ENCODE measurements around the gene RPL29.

The RPL29 gene

DNA sequence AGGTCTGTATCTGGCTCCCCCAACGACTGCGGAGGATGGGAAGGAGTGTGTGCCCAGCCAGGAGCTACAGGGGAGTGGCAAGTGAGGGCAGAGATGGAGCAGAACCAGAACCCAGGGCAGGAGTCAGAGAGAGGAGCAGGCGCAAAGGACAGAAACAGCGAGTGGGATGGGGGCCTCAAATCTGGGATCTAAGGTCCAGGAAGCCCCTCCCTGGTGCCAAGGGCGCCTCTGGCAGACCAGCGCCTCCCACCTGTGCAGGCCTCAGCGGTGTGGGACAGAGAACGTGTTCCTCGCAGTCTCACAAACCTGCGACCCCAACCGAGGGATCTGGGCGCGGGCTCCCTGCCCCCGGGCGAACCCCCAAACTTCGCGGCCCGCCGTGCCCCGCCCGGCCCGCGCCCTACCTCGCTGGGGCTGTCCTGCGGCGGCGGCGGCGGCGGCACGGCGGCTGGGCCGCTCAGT, 28.7 kb downstream of the RPL29 start:
- H3K4me3 ChIP-seq (ENCODE audit: low read depth, low read length) = peak overlapping the region; percentile 62
- TF ChIP-seq, protein P1, sequence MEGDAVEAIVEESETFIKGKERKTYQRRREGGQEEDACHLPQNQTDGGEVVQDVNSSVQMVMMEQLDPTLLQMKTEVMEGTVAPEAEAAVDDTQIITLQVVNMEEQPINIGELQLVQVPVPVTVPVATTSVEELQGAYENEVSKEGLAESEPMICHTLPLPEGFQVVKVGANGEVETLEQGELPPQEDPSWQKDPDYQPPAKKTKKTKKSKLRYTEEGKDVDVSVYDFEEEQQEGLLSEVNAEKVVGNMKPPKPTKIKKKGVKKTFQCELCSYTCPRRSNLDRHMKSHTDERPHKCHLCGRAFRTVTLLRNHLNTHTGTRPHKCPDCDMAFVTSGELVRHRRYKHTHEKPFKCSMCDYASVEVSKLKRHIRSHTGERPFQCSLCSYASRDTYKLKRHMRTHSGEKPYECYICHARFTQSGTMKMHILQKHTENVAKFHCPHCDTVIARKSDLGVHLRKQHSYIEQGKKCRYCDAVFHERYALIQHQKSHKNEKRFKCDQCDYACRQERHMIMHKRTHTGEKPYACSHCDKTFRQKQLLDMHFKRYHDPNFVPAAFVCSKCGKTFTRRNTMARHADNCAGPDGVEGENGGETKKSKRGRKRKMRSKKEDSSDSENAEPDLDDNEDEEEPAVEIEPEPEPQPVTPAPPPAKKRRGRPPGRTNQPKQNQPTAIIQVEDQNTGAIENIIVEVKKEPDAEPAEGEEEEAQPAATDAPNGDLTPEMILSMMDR (IDR thresholded peaks at IDR 0.05; ENCODE audit: borderline replicate concordance, insufficient read depth, low read depth, low read length) = no peak

- H3K4me3 ChIP-seq (ENCODE audit: low read depth, low read length) = no peak overlapping the region
- TF ChIP-seq, protein P1 (IDR thresholded peaks at IDR 0.05; ENCODE audit: borderline replicate concordance, insufficient read depth, low read depth, low read length) = no peak
These were observed 29.2 kb downstream of the RPL29 start for GRCh38 chr3:51966486-51966885.

DNA sequence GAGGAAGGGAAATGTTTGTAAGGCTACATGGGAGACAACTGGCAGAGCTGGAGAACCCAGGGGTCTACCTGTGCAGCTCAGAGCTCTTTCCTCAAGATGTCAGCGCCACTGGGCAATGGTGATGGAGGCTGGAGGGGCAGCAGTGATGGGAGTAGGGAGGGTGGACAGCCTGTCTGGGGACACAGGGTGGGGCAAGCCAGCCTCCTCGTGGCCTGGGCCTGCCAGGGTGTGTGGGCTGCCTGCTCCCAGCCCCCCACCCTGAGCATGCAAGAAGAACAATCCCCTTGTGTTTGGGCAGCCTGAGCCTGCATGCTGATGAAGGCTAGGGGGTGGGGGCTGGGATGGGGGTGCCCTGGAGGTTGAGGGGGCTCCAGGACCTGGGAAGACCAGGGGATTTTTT, 29.7 kb downstream of the RPL29 start:
- H3K4me3 ChIP-seq (ENCODE audit: low read depth, low read length) = no peak overlapping the region

DNA sequence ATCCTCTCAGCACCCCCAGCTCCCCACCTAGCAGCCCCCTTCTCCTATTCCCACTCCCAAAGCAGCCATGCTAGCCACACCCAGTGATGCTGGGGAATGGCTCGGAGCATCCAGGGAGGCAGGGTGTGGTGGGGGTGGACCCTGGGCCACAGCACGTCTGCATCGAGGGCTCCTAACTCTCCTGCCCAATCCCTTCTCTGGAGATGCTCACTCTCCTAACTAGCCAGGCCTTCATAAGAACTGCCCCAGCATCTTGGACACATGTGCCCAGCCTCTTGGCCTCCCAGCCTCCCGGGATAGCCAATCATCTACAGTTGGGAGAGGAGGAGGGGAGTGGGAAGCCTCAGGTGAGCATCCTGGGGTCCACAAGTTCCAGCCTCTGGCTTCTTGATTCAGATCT, 31.2 kb downstream of the RPL29 start:
- no peak overlapping the region for H3K4me3 ChIP-seq (ENCODE audit: low read depth, low read length)
- TF ChIP-seq, protein P1 (IDR thresholded peaks at IDR 0.05; ENCODE audit: borderline replicate concordance, insufficient read depth, low read depth, low read length) = no peak

More for the DNA sequence above, 29.7 kb downstream of the RPL29 start:
- TF ChIP-seq, protein P1 (IDR thresholded peaks at IDR 0.05; ENCODE audit: borderline replicate concordance, insufficient read depth, low read depth, low read length) = no peak

GRCh38 chr3:51963951-51964451, 31.7 kb downstream of the RPL29 start:
- TF ChIP-seq, protein P1 (IDR thresholded peaks at IDR 0.05; ENCODE audit: borderline replicate concordance, insufficient read depth, low read depth, low read length) = no peak
- H3K4me3 ChIP-seq (ENCODE audit: low read depth, low read length) = no peak overlapping the region

- TF ChIP-seq, protein P1 (IDR thresholded peaks at IDR 0.05; ENCODE audit: borderline replicate concordance, insufficient read depth, low read depth, low read length) = no peak
- H3K4me3 ChIP-seq (ENCODE audit: low read depth, low read length) = no peak overlapping the region
These were observed 32.7 kb downstream of the RPL29 start for GRCh38 chr3:51962854-51963530.

Data from GM12875 (cell line).